GM18907 (cell line): Measurements from ENCODE around the gene S100A16.
"Not testable (repeated sequence)": the region's sequence is repeated elsewhere in the genome, so short reads cannot be mapped to it uniquely, and the experiment has no call there.

Experiments used
- ATAC-seq: cut with Tn5 transposase; IDR thresholded peaks from one replicate; pipeline ENCODE4 v1.9.1; 2021; ENCODE audit warnings: mild to moderate bottlenecking, moderate library complexity; ENCODE audit not compliant: unreplicated experiment

S100A16 gene

DNA sequence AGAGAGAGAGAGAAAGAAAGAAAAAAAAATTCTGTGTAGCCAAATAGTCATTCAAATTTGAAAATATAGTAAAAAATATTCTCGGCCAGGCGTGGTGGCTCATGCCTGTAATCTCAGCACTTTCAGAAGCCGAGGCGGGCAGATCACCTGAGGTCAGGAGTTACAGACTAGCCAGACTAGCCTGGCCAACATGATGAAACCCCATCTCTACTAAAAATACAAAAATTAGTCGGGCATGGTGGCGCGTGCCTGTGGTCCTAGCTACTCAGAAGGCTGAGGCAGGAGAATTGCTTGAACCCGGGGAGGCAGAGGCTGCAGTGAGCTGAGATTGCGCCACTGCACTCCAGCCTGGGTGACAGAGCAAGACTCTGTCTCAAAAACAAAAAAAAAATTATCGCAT is 24.9 kb downstream of the S100A16 start:
- ATAC-seq: not testable (repeated sequence)

DNA sequence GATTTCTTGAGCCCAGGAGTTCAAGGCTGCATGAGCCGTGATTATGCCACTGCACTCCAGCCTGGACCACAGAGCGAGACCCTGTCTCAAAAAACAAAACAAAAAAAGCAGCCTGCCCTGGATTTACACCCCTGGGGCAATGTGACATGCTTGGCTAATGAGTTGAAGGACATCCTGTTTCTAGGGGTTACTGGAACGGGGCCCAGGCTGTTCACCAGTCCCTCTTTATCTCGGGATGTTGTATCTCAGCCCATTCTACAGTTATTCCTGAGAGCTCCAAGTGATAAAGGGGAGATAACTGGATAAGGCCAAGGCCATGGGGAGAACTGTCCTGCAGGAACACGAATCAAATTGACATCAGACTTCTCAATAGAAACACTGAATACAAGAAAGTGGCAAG is 25.6 kb downstream of the S100A16 start:
- no peak for ATAC-seq

DNA sequence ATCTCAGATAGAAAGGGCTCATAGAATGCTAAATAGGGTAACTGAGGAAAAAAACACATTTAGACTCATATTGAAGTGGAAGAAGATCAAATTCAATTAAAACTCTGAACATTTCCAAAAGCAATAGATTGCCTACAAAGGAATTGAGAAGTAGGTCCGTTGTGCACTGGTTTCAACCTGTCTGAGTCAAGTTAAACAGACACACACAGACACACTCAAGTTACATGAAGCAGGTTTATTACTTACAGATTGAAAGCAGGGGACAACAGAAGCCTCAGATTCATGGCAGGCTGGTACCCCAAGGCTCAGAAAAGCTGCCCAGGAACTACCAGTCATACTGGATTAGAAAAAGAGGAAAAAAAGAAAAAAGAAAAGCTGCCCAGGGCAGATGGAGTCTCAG is 26.6 kb downstream of the S100A16 start:
- no peak for ATAC-seq

DNA sequence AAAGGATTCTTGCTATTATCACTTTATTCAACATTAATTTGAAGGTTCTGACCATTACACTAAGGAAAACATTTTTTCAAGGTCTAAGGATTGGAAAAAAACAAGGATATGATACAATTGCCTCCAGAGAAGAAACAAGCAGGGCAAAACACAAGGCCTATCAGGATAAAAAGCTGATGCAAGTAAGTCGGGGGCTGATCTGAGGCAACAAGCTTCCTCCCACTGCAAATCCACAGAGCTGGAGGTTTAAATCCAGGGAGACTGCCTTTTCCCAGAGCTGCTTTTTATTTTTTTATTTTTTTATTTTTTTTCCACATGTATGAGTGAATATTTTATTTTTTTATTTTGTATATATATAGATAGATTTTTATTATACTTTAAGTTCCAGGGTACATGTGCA is 27.9 kb downstream of the S100A16 start:
- no peak for ATAC-seq

DNA sequence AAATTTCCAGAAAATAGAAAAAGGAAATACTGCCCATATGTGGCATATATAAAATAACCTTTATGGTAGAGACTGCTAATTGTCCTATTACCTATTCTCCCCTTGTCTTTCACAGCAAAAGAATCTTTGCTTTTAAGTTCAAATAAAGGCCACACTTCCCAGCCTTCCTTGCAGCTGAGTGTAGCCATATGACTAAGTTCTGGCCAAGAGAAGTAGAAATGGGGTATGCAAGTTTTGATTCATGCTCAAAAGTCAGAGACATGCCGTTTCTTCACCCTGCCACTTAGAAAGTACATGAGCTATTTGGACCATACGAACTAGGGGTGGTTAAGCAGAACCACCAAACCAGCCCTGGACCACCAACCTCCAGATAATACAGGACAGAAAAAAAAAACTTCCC is 29.0 kb downstream of the S100A16 start:
- ATAC-seq: no peak

DNA sequence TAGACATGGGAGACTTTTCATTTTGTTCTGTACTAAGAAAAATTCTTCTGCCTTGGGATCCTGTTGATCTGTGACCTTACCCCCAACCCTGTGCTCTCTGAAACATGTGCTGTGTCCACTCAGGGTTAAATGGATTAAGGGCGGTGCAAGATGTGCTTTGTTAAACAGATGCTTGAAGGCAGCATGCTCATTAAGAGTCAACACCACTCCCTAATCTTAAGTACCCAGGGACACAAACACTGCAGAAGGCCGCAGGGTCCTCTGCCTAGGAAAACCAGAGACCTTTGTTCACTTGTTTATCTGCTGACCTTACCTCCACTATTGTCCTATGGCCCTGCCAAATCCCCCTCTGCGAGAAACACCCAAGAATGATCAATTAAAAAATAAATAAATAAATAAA is 29.4 kb downstream of the S100A16 start:
- not testable (repeated sequence) for ATAC-seq

DNA sequence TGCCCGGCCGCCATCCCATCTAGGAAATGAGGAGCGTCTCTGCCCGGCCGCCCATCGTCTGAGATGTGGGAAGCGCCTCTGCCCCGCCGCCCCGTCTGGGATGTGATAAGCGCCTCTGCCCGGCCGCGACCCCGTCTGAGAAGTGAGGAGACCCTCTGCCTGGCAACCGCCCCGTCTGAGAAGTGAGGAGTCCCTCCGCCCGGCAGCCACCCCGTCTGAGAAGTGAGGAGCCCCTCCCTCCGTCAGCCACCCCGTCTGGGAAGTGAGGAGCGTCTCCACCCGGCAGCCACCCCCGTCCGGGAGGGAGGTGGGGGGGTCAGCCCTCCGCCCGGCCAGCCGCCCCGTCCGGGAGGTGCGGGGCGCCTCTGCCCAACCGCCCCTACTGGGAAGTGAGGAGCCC is 30.1 kb downstream of the S100A16 start:
- not testable (repeated sequence) for ATAC-seq

DNA sequence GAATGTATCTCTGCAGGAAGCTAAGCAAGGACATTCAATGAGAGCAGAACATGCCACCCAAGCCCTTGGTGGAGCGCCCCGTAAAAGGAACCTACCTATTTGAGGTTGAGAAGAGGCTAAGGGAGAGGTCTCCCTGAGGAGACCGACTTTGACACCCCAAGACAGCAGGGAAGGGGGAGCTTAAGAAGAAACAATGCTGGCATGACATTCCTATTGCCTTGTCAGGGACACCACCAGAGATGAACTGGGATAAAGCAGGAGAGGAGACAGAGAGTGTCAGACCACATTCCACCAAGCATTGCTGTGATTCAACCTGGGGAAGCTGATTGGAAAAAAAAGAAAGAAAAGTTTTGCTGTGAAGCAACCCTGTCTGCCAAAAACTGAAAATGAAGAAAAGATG is 34.0 kb downstream of the S100A16 start:
- no peak for ATAC-seq

DNA sequence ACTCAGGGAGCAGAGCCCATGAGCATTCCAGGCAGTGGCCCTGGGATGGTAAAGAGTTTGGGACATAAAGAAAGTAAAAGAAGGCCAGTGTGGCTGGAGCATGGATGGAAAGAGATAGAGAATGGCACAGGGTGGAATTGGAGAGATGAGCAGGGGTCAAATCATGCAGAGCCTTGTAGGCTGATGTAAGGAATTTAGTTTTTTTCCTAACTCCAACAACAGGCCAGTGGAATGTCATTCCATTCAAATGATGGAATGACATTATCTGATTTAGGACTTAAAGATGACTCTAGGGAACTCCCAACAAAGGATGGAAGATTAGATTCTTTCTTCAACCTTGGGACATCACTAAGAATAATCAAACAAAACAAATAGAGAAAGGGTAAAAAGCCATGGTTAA is 34.4 kb downstream of the S100A16 start:
- no peak for ATAC-seq

DNA sequence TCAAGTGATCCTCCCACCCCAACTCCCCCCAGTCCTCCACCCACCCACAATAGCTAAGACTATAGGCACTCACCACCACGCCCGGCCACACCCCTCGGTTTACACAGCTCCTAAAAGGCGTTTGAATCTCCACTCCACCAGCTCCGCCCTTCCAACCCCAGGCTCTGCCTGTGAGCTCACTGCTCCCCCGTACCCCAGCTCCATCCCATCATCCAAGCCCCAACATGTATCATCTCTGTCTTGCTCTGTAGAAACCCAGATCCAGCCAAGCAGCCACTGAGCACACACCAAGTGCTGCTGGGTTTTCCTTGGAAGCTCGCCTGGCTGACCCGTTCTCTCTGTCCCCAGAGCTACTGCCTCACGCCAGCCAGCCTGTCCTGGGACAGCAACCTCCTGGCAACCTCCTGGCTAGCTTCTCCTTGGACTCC is 35.3 kb downstream of the S100A16 start:
- no peak for ATAC-seq

DNA sequence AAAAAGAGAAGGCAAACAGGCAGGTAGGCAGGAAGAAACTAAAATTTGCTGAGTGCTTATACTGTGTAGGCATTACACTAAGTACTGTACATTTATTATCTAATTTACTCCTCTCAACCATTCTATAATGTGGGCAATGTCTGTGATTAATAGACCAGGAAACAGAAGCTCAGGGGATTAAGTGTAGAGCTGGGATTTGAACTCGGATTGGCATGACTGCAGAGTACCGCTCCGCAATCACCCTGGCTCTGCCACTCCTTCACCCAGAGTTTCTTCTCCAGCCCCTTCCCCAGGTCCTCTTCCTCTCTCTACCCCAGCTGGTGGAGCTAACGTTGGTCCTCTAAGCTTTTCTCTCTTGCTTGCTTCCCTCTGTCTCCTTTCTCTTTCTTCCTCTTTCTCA is 35.8 kb downstream of the S100A16 start:
- ATAC-seq: no peak

DNA sequence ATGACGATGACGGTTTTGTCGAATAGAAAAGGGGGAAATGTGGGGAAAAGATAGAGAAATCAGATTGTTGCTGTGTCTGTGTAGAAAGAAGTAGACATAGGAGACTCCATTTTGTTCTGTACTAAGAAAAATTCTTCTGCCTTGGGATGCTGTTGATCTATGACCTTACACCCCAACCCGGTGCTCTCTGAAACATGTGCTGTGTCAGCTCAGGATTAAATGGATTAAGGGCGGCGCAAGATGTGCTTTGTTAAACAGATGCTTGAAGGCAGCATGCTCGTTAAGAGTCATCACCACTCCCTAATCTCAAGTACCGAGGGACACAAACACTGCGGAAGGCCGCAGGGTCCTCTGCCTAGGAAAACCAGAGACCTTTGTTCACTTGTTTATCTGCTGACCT is 37.4 kb downstream of the S100A16 start:
- not testable (repeated sequence) for ATAC-seq

DNA sequence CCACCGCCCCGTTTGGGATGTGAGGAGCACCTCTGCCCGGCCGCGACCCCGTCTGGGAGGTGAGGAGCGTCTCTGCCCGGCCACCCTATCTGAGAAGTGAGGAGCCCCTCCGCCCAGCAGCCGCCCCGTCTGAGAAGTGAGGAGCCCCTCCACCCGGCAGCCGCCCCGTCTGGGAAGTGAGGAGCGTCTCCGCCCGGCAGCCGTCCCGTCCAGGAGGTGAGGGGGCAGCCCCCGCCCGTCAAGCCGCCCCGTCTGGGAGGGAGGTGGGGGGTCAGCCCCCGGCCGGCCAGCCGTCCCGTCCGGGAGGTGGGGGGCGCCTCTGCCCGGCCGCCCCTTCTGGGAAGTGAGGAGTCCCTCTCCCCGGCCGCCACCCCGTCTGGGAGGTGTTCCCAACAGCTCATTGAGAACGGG is 37.9 kb downstream of the S100A16 start:
- not testable (repeated sequence) for ATAC-seq

DNA sequence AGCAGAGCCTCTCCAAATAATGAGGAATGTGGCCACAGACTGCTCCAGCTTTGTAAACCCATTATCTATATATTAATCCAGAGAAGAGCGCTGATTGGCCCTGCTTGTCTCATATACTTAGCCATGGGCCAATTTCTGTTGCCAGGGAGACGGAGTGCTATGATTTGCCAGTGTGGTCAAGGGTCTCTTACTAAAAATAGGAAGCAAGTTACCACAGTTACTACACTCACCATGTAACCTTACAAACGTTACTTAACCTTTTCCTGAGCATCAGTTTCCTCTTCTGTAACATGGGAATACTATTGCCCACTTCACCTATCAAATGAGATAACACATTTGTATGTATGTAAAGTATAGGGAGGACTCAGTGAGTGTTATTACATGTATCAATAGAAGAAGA is 39.6 kb downstream of the S100A16 start:
- ATAC-seq: no peak

DNA sequence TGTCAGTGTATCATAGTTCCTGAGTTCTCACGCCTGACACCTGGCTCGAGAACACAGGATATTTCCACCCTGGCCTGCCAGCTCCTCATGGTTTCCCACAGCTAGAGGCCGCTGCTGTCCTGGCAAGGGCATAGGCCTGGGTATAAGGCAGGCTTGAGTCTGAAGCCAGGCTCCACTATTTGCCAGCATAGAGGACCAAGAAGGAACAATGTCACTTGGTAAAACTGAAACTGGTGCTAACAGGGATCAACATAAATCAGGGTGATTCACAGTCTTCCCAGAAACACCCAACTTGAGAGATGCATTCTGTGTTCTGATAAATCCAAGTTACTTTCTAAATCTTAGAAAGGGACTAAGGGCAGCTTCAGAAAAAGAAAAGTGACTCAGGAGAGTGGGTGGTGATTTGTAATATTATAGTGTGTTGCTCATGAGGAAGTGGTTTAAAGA is 40.3 kb downstream of the S100A16 start:
- ATAC-seq: peak; percentile 69

DNA sequence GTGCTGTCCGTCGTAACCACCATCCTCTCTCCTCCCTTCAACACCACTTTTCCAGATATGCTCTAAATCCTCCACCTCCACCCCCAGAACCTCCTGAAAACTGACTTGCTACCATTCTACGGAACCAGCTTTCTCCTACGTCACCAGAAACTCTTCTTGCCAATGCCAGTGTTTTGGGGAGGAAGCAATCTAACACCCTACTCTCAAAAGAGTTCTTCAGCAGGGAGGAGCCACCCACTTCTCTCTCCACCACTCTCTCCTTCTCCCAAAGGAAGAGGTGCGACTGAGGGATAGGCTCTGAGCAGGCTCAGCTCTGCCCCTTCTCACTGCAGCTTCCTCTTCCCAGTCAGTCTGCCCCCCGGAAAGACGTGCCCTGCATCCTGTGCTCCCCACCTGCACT is 41.2 kb downstream of the S100A16 start:
- ATAC-seq: no peak

DNA sequence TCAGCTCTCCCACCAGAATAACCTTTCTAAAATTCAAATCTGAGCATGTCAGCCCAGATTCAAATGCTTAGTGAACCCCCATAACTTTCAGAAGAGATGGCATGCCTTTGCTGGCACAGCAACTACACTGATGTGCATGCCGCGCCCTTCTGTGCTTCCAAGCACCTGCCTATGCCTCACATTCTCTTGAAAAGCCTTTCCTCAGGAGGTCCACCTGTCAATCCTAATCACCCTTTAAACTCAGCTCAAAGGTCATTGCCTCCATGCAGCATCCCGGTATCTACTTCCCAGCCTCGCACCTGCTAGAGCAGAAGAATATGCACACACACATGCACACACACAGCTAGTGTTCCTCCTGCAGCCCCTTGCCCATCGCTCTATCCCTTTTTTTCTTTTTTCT is 42.1 kb downstream of the S100A16 start:
- no peak for ATAC-seq

DNA sequence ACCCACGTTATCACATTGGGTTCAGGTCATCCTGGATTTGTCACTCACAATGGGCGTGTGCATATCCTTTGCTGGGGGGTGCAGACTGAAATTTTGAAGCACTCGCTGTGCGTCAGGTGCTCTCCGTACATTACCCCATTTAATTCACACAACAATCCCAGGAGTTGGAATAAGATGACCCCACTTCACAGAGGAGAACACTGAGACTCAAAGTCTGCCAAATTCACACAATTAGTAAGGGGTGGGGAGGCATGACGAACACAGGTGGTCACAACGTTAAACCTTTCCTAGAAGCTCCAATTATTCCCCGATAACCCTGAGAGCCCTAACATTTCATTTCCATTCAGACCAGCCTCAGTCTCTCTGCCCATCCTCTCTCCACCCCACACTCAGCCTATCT is 43.5 kb downstream of the S100A16 start:
- ATAC-seq: no peak

DNA sequence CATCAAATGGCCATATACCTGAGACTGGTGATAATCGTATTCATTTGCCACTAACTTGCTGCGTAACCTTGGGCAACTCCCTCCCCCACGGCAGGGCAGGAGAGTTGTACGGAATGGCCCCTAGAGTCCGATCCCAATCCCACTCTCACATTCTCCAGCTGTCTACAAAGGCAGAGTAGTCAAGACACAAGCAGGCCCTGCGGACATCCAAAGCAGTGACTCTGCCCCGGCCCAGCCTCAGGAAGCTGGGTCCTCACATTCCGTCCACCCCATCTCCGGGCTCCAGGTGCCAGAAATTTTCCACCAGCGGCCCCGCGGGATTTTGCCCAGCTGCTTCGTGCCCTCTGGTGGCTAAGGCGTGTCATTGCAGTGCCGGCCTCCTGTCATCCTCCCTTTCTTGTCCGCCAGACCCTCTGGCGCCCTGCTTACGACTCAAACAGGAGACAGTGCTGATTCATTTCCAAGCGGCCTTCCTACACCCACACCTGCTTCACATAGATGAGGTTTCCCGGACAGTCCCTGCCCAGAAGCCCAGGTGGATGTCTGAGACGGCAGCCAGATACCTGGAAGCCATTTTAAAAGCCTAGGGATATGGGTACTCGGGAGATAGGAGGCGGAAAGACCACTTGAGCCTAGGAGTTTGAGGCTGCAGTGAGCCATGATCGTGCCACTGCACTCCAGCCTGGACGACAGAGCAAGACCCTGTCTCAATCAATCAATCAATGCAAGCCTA is 44.4 kb downstream of the S100A16 start:
- ATAC-seq: no peak

DNA sequence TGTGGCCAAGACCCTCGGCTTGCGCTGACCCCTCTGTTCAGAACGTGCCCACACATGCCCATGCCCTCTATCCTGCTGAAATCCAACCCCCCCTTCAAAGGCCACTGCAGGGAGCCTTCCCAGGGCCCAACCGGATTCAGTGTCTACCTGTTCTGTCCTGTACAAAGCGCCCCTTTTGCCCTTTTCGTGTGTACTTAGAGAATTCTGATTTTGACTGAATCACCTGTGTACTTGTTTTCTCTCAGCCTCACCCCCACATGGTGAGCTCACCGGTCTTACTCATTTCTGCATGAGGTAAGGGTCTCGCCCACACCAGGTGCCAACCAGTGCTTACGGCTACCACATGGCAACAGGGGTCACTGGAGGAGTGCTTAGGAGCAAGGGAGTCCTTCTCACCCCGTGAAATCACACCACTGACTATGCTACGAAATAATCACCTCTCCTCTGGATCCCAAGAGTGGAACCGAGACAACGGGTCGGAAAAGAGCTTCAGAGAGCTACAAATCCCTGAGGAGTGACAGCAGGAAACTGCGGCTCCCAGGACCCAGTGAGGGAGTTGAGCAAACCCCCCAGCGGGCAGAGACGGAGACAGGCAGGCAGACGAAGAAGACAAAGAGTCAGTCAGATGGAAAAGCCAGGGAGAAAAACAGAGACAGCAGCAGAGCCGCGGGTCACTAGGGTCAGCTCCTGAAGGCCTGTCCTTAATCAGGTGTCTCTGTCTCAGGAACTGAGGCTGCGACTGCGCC is 45.1 kb downstream of the S100A16 start:
- no peak for ATAC-seq

DNA sequence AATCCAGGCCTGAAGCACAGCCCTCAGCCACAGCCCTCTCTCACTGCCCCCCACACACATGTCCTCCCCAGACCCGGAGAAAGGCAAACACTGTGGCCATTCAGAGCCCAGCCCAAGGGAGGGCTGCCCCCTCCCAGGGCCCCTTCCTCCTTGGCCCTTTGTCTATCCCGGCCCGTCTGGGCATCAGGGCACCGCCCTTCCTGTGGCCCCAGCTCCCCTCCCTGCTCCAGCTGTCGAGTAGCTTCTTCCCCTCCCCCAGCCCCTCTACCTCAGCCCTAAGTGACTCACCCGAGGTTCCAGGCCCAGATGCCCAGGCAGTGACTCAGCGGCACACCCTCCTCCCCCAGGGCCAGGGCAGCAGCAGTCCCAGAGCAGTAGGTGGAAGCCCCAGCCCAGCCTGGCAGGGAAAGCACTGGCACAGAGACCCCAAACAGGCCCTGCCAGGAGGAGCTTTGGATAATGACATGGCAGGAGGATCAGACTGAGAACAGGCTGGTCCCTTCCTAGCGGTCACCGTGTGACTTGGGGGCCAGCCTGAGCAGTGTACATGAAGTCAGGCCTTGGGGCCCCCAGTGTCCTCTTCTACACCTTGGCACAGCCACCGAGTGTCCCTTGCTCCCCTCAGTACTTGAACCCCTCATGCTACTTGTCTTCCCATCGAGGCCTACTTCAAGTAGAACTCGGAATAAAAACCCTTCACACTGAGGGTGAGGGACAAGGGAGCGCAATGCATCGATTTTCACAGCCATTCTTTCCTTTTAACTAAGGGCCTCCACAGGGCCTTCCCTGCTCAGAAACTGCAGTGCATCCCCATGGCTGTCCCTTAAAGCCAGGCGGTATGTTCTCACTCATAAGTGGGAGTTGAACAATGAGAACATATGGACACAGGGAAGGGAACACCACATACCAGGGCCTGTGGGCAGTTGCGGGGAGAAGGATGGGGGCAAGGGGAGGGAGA is 46.2 kb downstream of the S100A16 start:
- peak; percentile 38 for ATAC-seq
